Hepatocyte (in vitro differentiated cells): ENCODE measurements around the gene ARMC8. TPM values are rescaled to one million over a fixed set of nuclear protein-coding genes. Genes with fewer than 3 reads are reported as not detected.

Source experiments
- DNase-seq: peaks from one replicate; pipeline ENCODE4 v3.0.0-alpha.2; 2016; ENCODE audit warnings: low spot score
- H2AFZ ChIP-seq: fragments of 200-600 bp; sonication (generic); 2 replicates; pipeline ENCODE4 v1.6.0; 2016; ENCODE audit warnings: antibody characterized with exemption, mild to moderate bottlenecking
- H3K27ac ChIP-seq: fragments of 200-600 bp; sonication (generic); 2 replicates; pipeline ENCODE4 v1.5.1; 2016; ENCODE audit warnings: mild to moderate bottlenecking
- H3K27me3 ChIP-seq: fragments of 200-600 bp; sonication (generic); 2 replicates; pipeline ENCODE4 v1.6.1; 2016
- H3K36me3 ChIP-seq: fragments of 200-600 bp; sonication (generic); replicated peaks from 2 replicates; pipeline ENCODE4 v1.5.1; 2016; ENCODE audit warnings: low read depth; ENCODE audit not compliant: insufficient read depth
- H3K4me1 ChIP-seq: fragments of 200-600 bp; sonication (generic); 2 replicates; pipeline ENCODE4 v1.5.1; 2016; ENCODE audit warnings: mild to moderate bottlenecking, moderate library complexity; ENCODE audit not compliant: insufficient read depth
- H3K4me2 ChIP-seq: fragments of 200-600 bp; sonication (generic); 2 replicates; pipeline ENCODE4 v1.6.0; 2016
- H3K4me3 ChIP-seq: fragments of 200-600 bp; sonication (generic); 2 replicates; pipeline ENCODE4 v1.5.1; 2016; ENCODE audit warnings: mild to moderate bottlenecking
- H3K79me2 ChIP-seq: fragments of 200-600 bp; sonication (generic); 2 replicates; pipeline ENCODE4 v1.6.0; 2017; ENCODE audit warnings: mild to moderate bottlenecking
- H3K9me2 ChIP-seq: fragments of 200-600 bp; sonication (generic); replicated peaks from 2 replicates; pipeline ENCODE4 v1.6.0; 2017; ENCODE audit warnings: mild to moderate bottlenecking; ENCODE audit not compliant: insufficient read depth
- H3K9me3 ChIP-seq: fragments of 200-600 bp; sonication (generic); 2 replicates; pipeline ENCODE4 v1.5.1; 2016; ENCODE audit warnings: low read depth, mild to moderate bottlenecking
- H4K20me1 ChIP-seq: fragments of 200-600 bp; sonication (generic); 2 replicates; pipeline ENCODE4 v1.6.0; 2016; ENCODE audit warnings: mild to moderate bottlenecking; ENCODE audit not compliant: insufficient read depth, poor library complexity, severe bottlenecking
- EZH2 ChIP-seq: fragments of 200-600 bp; sonication (generic); IDR thresholded peaks from 2 replicates; pipeline ENCODE4 v1.6.1; 2016; ENCODE audit warnings: antibody characterized with exemption, mild to moderate bottlenecking, borderline replicate concordance
- EZH2phosphoT487 ChIP-seq: fragments of 200-600 bp; sonication (generic); IDR thresholded peaks from one replicate; pipeline ENCODE4 v1.6.1; 2018; ENCODE audit warnings: antibody characterized with exemption, mild to moderate bottlenecking, low read depth, moderate library complexity; ENCODE audit not compliant: unreplicated experiment, severe bottlenecking
- WGBS: methylation state at CpG from one replicate; pipeline ENCODE4 v1.1.6; 2016; ENCODE audit warnings: low lambda C conversion rate; ENCODE audit errors: missing lambda C conversion rate; 5-methylcytosine and 5-hydroxymethylcytosine counted together
- polyA plus RNA-seq: library from polyadenylated mRNA; unstranded; fragments of >200 nt; fragmentation: Nextera tagmentation; extraction: Ambion mirVana; gene quantifications from 2 replicates; pipeline ENCODE4 v1.2.1, GENCODE V29; 2016
- total RNA-seq: library from RNA; depleted of rRNA; stranded (reverse); fragments of >200 nt; gene quantifications from 2 replicates; pipeline ENCODE4 v1.2.3, GENCODE V29; 2014
- TF ChIP-seq, protein P1 (sequence below): fragments of 200-600 bp; sonication (generic); IDR thresholded peaks from 2 replicates; pipeline ENCODE4 v1.5.1; 2016; ENCODE audit warnings: antibody characterized with exemption, mild to moderate bottlenecking; ENCODE audit not compliant: poor library complexity

The ARMC8 gene
- total and polyA plus RNA-seq, 2 experiments from 2014 or later = 46.4 to 52.4 TPM

DNA sequence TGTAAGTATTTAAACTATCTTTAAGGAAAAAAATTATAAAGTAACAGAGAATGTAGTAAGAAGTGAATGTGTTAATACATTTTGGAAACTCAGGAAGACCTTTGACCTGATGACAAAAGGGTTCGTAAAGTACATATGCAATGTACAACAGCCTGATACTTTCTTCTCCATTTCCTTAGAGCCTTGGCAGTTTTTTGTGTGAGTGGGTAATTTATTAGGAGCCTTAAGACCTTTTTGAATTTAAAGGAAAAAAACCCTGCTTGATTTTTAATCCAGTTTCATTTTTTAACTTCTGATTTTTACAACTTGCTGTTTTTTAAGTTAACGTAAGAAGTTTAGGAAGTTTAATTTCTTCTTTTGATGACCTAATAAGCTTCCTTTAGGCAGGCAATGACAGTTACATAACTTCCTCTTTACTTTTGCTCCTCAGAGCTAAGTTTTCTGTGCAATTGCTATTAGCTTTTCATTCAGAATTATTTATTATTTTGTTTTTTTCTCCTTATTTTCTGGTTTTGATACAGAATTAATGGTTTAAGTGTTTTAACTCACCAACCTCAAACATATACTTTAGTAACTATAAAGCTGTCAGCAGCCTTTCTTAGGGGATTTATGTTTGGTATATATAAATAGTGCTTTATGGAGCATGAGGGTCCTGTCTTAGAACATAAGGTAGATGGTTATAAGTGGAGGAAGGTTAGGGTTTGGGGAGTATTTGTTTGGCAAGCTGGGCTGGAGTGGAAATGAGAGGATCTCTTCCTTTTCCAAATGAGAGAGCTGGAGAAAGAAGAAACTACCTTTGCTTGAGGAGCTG is 35.2 kb downstream of the ARMC8 start:
- H3K27ac ChIP-seq = no peak overlapping the region

GRCh38 chr3:138222942-138223287 is 35.8 kb downstream of the ARMC8 start:
- H3K4me2 ChIP-seq = no peak overlapping the region
- H3K79me2 ChIP-seq = peaks cover 34% of the 10 kb centered on the region
- peaks cover 19% of the 10 kb centered on the region for H4K20me1 ChIP-seq
- no peak overlapping the region for H3K4me3 ChIP-seq
- H3K27me3 ChIP-seq = no peaks in the 10 kb centered on the region
- no peaks in the 10 kb centered on the region for H3K9me2 ChIP-seq
- H3K9me3 ChIP-seq = no peaks in the 10 kb centered on the region
- H3K36me3 ChIP-seq = no peaks in the 10 kb centered on the region
- no peaks in the 10 kb centered on the region for H3K4me1 ChIP-seq
- WGBS = 93% methylated on average over 2 of the region's 2 CpGs
- TF ChIP-seq EZH2phosphoT487 = no peak
- TF ChIP-seq, protein P1, sequence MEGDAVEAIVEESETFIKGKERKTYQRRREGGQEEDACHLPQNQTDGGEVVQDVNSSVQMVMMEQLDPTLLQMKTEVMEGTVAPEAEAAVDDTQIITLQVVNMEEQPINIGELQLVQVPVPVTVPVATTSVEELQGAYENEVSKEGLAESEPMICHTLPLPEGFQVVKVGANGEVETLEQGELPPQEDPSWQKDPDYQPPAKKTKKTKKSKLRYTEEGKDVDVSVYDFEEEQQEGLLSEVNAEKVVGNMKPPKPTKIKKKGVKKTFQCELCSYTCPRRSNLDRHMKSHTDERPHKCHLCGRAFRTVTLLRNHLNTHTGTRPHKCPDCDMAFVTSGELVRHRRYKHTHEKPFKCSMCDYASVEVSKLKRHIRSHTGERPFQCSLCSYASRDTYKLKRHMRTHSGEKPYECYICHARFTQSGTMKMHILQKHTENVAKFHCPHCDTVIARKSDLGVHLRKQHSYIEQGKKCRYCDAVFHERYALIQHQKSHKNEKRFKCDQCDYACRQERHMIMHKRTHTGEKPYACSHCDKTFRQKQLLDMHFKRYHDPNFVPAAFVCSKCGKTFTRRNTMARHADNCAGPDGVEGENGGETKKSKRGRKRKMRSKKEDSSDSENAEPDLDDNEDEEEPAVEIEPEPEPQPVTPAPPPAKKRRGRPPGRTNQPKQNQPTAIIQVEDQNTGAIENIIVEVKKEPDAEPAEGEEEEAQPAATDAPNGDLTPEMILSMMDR = no peak
- no peak for TF ChIP-seq EZH2
- no peak overlapping the region for H2AFZ ChIP-seq
- no peak for DNase-seq
- no peak overlapping the region for H3K27ac ChIP-seq

More for the DNA sequence above, 35.2 kb downstream of the ARMC8 start:
- H3K27me3 ChIP-seq = no peaks in the 10 kb centered on the region
- H3K9me2 ChIP-seq = no peaks in the 10 kb centered on the region
- H3K79me2 ChIP-seq = peaks cover 40% of the 10 kb centered on the region
- H3K4me2 ChIP-seq = no peak overlapping the region
- DNase-seq = no peak
- peaks cover 24% of the 10 kb centered on the region for H4K20me1 ChIP-seq
- TF ChIP-seq, protein P1 = no peak
- TF ChIP-seq EZH2phosphoT487 (no peak), EZH2 (no peak)
- H3K36me3 ChIP-seq = no peaks in the 10 kb centered on the region
- H3K9me3 ChIP-seq = no peaks in the 10 kb centered on the region
- WGBS = 84% methylated on average over 2 of the region's 2 CpGs
- H2AFZ ChIP-seq = no peak overlapping the region
- no peak overlapping the region for H3K4me3 ChIP-seq
- no peaks in the 10 kb centered on the region for H3K4me1 ChIP-seq

GRCh38 chr3:138227650-138228049 is 40.5 kb downstream of the ARMC8 start:
- H3K27me3 ChIP-seq = no peaks in the 10 kb centered on the region
- no peak for DNase-seq
- WGBS = 95% methylated on average over 1 of the region's 1 CpG
- H3K27ac ChIP-seq = no peak overlapping the region
- H3K4me1 ChIP-seq = no peaks in the 10 kb centered on the region
- no peak overlapping the region for H3K4me2 ChIP-seq
- no peak overlapping the region for H3K4me3 ChIP-seq
- H3K79me2 ChIP-seq = no peaks in the 10 kb centered on the region
- TF ChIP-seq EZH2 (no peak), EZH2phosphoT487 (no peak)
- TF ChIP-seq, protein P1 = no peak
- H3K9me2 ChIP-seq = no peaks in the 10 kb centered on the region
- no peaks in the 10 kb centered on the region for H3K9me3 ChIP-seq
- no peak overlapping the region for H2AFZ ChIP-seq
- H3K36me3 ChIP-seq = no peaks in the 10 kb centered on the region
- H4K20me1 ChIP-seq = no peaks in the 10 kb centered on the region
